ENCODE measurements around the gene GADD45GIP1.
A peak's percentile ranks its signal among the peaks of the same experiment; 100 is the strongest.

The GADD45GIP1 gene

GRCh38 chr19:12956446-12957388, at the start of gene GADD45GIP1:
TSS of gene GADD45GIP1 (minus strand) at chr19:12957223. CDS start at chr19:12957212, 11 bp downstream.
- no peak for TF ChIP-seq CTCF (IDR thresholded peaks at IDR 0.05)

GRCh38 chr19:13005861-13006370, 48.9 kb upstream of the GADD45GIP1 start:
- TF ChIP-seq CTCF (IDR thresholded peaks at IDR 0.05): peak; percentile 29; the same call in 1 of the 2 replicates

GRCh38 chr19:13005253-13005652, 48.2 kb upstream of the GADD45GIP1 start:
- TF ChIP-seq CTCF (IDR thresholded peaks at IDR 0.05): no peak

GRCh38 chr19:13004273-13004672, 47.2 kb upstream of the GADD45GIP1 start:
- TF ChIP-seq CTCF (IDR thresholded peaks at IDR 0.05): no peak

GRCh38 chr19:13003081-13003480, 46.1 kb upstream of the GADD45GIP1 start:
- TF ChIP-seq CTCF (IDR thresholded peaks at IDR 0.05): no peak

GRCh38 chr19:13002166-13002898, 45.3 kb upstream of the GADD45GIP1 start:
- TF ChIP-seq CTCF (IDR thresholded peaks at IDR 0.05): no peak

- no peak for TF ChIP-seq CTCF (IDR thresholded peaks at IDR 0.05)
These were observed 44.6 kb upstream of the GADD45GIP1 start for GRCh38 chr19:13001502-13002165.

All from LNCAP (cell line).